Ishikawa (cell line): Measurements from ENCODE around the gene PCP4L1.

Experiments
- CEBPB ChIP-seq: IDR thresholded peaks from 2 replicates; pipeline ENCODE4 v1.6.1; 2012
- CREB1 ChIP-seq: IDR thresholded peaks from 2 replicates; pipeline ENCODE4 v1.6.1; 2012; ENCODE audit warnings: low read depth
- EGR1 ChIP-seq: IDR thresholded peaks from 2 replicates; pipeline ENCODE4 v1.6.1; 2012
- EP300 ChIP-seq: IDR thresholded peaks from 2 replicates; pipeline ENCODE4 v1.6.1; 2012; ENCODE audit warnings: borderline replicate concordance
- FOXM1 ChIP-seq: IDR thresholded peaks from 2 replicates; pipeline ENCODE4 v1.6.1; 2012; ENCODE audit warnings: low read depth, borderline replicate concordance
- NFIC ChIP-seq: IDR thresholded peaks from 2 replicates; pipeline ENCODE4 v1.6.1; 2012
- RAD21 ChIP-seq: IDR thresholded peaks from 2 replicates; pipeline ENCODE4 v1.6.1; 2012; ENCODE audit warnings: low read depth
- TAF1 ChIP-seq: IDR thresholded peaks from 2 replicates; pipeline ENCODE4 v1.6.1; 2012; ENCODE audit warnings: low read depth, mild to moderate bottlenecking
- TEAD4 ChIP-seq: IDR thresholded peaks from 2 replicates; pipeline ENCODE4 v1.6.1; 2012
- YY1 ChIP-seq: IDR thresholded peaks from 2 replicates; pipeline ENCODE4 v1.6.1; 2012; ENCODE audit warnings: low read depth
- ZBTB7A ChIP-seq: IDR thresholded peaks from 2 replicates; pipeline ENCODE4 v1.6.1; 2012; ENCODE audit warnings: low read depth
- TF ChIP-seq, protein P1 (sequence below): IDR thresholded peaks from 2 replicates; pipeline ENCODE4 v1.6.1; 2012
- TF ChIP-seq, protein P2 (sequence below): IDR thresholded peaks from 2 replicates; pipeline ENCODE4 v1.6.1; 2012
- TF ChIP-seq, protein P3 (sequence below): IDR thresholded peaks from 2 replicates; pipeline ENCODE4 v1.6.1; 2012; ENCODE audit warnings: low read depth, mild to moderate bottlenecking

The PCP4L1 gene

DNA sequence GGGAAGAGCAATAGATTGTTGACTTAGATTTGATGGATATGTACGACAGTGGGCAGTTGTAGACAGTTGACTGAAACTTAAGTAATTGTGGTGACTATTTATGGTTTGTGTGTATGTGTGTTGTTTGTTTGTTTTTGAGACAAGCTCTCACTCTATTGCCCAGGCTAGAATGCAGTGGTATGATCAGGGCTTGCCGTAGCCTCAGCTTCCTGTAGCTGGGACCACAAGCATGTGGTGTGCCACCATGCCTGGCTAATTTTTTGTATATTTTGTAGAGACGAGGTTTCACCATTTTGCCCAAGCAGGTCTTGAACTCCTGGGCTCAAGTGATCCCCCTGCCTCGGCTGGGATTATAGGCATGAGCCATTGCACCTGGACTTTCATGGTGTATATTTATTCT lies 65.5 kb downstream of the PCP4L1 start:
- TF ChIP-seq, protein P1, sequence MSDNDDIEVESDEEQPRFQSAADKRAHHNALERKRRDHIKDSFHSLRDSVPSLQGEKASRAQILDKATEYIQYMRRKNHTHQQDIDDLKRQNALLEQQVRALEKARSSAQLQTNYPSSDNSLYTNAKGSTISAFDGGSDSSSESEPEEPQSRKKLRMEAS = no peak
- no peak for TF ChIP-seq RAD21
- no peak for TF ChIP-seq EP300
- no peak for TF ChIP-seq CEBPB
- no peak for TF ChIP-seq YY1
- TF ChIP-seq NFIC = no peak
- no peak for TF ChIP-seq TAF1
- TF ChIP-seq CREB1 = no peak
- TF ChIP-seq, protein P2, sequence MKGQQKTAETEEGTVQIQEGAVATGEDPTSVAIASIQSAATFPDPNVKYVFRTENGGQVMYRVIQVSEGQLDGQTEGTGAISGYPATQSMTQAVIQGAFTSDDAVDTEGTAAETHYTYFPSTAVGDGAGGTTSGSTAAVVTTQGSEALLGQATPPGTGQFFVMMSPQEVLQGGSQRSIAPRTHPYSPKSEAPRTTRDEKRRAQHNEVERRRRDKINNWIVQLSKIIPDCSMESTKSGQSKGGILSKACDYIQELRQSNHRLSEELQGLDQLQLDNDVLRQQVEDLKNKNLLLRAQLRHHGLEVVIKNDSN = no peak
- no peak for TF ChIP-seq EGR1
- TF ChIP-seq ZBTB7A = no peak
- no peak for TF ChIP-seq FOXM1

DNA sequence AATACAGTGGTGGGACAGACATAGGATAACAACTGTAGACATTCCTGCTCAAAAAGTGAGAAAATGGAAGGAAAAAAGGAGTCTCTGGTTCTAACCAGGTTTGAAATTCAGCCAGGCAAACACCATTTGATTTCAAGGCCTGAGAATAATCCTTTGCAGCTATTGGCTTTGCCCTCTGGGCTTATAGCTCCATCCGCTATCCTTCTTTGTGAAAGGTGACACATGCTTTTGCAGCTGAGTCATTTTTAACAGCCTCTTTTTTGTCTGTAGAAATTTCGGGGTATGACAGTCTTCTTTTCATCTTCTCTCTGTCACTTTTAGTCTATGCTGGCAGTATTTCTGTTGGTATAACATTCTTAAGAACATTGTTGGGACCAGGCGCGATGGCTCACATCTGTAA lies 71.8 kb downstream of the PCP4L1 start:
- TF ChIP-seq FOXM1 = no peak
- TF ChIP-seq ZBTB7A = no peak
- TF ChIP-seq, protein P3, sequence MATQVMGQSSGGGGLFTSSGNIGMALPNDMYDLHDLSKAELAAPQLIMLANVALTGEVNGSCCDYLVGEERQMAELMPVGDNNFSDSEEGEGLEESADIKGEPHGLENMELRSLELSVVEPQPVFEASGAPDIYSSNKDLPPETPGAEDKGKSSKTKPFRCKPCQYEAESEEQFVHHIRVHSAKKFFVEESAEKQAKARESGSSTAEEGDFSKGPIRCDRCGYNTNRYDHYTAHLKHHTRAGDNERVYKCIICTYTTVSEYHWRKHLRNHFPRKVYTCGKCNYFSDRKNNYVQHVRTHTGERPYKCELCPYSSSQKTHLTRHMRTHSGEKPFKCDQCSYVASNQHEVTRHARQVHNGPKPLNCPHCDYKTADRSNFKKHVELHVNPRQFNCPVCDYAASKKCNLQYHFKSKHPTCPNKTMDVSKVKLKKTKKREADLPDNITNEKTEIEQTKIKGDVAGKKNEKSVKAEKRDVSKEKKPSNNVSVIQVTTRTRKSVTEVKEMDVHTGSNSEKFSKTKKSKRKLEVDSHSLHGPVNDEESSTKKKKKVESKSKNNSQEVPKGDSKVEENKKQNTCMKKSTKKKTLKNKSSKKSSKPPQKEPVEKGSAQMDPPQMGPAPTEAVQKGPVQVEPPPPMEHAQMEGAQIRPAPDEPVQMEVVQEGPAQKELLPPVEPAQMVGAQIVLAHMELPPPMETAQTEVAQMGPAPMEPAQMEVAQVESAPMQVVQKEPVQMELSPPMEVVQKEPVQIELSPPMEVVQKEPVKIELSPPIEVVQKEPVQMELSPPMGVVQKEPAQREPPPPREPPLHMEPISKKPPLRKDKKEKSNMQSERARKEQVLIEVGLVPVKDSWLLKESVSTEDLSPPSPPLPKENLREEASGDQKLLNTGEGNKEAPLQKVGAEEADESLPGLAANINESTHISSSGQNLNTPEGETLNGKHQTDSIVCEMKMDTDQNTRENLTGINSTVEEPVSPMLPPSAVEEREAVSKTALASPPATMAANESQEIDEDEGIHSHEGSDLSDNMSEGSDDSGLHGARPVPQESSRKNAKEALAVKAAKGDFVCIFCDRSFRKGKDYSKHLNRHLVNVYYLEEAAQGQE = no peak
- TF ChIP-seq EP300 = no peak
- TF ChIP-seq YY1 = no peak
- no peak for TF ChIP-seq NFIC
- no peak for TF ChIP-seq CREB1
- TF ChIP-seq EGR1 = no peak

DNA sequence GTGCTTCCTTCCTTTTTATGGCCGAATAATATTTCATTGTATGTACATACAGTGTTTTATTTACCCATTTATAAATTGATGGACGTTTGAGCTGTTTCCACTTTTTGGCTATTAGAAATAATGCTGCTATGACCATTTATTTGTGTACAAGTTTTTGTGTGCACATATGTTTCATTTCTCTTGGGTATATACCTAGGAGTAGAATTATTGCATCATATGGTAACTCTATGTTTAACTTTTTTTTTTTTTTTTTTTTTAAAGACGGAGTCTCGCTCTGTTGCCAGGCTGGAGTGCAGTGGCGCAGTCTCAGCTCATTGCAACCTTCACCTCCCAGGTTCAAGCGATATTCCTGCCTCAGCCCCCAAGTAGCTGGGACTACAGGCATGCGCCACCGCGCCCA lies 74.6 kb downstream of the PCP4L1 start:
- TF ChIP-seq, protein P1 = no peak
- TF ChIP-seq EP300 = no peak
- no peak for TF ChIP-seq RAD21
- TF ChIP-seq TEAD4 = no peak
- TF ChIP-seq CREB1 = no peak
- TF ChIP-seq FOXM1 = no peak
- no peak for TF ChIP-seq ZBTB7A
- no peak for TF ChIP-seq EGR1
